Fibroblast of pulmonary artery (primary cell): Measurements from ENCODE around the gene ZCCHC24.

Experiments used
- DNase-seq: peaks from one replicate; pipeline ENCODE4 v3.0.0-alpha.2; 2010; ENCODE audit warnings: low read depth
- H3K4me3 ChIP-seq: replicated peaks from 2 replicates; pipeline ENCODE4 v1.5.1; 2011; ENCODE audit warnings: low read depth, mild to moderate bottlenecking, control low read depth, low read length, moderate library complexity
- CTCF ChIP-seq: IDR thresholded peaks from 2 replicates; pipeline ENCODE4 v1.5.1; 2011; ENCODE audit warnings: mild to moderate bottlenecking, control low read depth, low read length, inconsistent platforms; ENCODE audit errors: missing control alignments

The ZCCHC24 gene

GRCh38 chr10:79376751-79377556, 68.5 kb downstream of the ZCCHC24 start:
- TF ChIP-seq CTCF: no peak
- no peak for DNase-seq

GRCh38 chr10:79376078-79376628, 69.3 kb downstream of the ZCCHC24 start:
- H3K4me3 ChIP-seq: no peak overlapping the region
- no peak for TF ChIP-seq CTCF
- no peak for DNase-seq

More at GRCh38 chr10:79376751-79377556, 68.5 kb downstream of the ZCCHC24 start:
- H3K4me3 ChIP-seq: no peak overlapping the region

GRCh38 chr10:79375321-79376077, 69.9 kb downstream of the ZCCHC24 start:
- DNase-seq: peak; percentile 58
- H3K4me3 ChIP-seq: no peak overlapping the region
- TF ChIP-seq CTCF: no peak

- peak; percentile 76 for DNase-seq
- no peak overlapping the region for H3K4me3 ChIP-seq
- TF ChIP-seq CTCF: peak; percentile 92
These were observed 70.9 kb downstream of the ZCCHC24 start for GRCh38 chr10:79374312-79375191.

- no peak for DNase-seq
- no peak overlapping the region for H3K4me3 ChIP-seq
- no peak for TF ChIP-seq CTCF
These were observed 72.6 kb downstream of the ZCCHC24 start for GRCh38 chr10:79372871-79373270.

- peak; percentile 60 for DNase-seq
- TF ChIP-seq CTCF: no peak
- no peak overlapping the region for H3K4me3 ChIP-seq
These were observed 77.8 kb downstream of the ZCCHC24 start for GRCh38 chr10:79367426-79368189.
